VCaP (cell line): ENCODE results near the gene U2SURP.
"Not testable (repeated sequence)": the region's sequence is repeated elsewhere in the genome, so short reads cannot be mapped to it uniquely, and the experiment has no call there.

ENCODE experiments used
- H3K27ac ChIP-seq: fragments of 450-650 bp; 2 replicates; pipeline ENCODE4 v1.5.1; 2017
- TF ChIP-seq, protein P1 (sequence below): fragments of 450-650 bp; conservative IDR thresholded peaks from 2 replicates; pipeline ENCODE4 v1.5.1; 2017; ENCODE audit warnings: mild to moderate bottlenecking, moderate library complexity

Gene U2SURP

DNA sequence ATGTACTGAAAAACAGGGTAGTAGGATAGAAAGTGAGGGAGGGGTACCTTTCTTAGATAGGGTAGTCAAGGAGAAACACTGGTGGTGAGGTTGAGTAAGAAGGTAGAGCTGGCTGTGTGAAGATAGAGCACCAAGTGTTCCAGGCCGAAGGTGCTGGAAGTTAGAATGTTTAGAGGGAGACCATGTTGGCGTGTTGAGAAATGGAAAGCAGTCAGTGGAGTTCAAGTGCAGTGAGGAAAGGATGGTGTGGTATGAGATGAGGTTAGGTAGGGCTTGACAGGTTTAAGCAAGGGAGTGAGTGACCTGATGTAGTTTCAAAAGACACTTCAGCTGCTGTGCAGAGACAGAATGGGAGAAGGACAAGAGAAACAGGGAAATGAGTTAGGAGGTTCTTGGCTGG is 64.0 kb downstream of the U2SURP start:
- TF ChIP-seq, protein P1, sequence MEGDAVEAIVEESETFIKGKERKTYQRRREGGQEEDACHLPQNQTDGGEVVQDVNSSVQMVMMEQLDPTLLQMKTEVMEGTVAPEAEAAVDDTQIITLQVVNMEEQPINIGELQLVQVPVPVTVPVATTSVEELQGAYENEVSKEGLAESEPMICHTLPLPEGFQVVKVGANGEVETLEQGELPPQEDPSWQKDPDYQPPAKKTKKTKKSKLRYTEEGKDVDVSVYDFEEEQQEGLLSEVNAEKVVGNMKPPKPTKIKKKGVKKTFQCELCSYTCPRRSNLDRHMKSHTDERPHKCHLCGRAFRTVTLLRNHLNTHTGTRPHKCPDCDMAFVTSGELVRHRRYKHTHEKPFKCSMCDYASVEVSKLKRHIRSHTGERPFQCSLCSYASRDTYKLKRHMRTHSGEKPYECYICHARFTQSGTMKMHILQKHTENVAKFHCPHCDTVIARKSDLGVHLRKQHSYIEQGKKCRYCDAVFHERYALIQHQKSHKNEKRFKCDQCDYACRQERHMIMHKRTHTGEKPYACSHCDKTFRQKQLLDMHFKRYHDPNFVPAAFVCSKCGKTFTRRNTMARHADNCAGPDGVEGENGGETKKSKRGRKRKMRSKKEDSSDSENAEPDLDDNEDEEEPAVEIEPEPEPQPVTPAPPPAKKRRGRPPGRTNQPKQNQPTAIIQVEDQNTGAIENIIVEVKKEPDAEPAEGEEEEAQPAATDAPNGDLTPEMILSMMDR: no peak
- no peak overlapping the region for H3K27ac ChIP-seq

DNA sequence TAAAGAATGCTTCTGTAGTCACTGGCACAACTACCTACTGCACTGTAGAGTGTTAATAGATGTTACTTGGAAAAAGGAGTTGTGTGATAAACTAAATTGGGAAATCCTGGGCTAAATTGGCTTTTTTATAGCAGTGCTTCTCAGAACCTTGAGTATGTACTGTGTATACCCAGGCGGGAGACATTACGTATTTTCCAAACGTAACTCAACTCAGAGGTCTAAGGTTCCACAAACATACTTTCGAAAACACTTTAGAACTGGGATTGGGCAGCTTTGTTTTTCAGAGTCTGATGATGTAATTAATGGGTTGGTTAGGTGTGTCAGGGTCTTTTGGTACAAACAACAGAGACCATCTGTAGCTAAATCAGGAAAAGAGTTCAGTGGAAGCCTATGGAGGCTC is 64.7 kb downstream of the U2SURP start:
- no peak overlapping the region for H3K27ac ChIP-seq
- TF ChIP-seq, protein P1: no peak

DNA sequence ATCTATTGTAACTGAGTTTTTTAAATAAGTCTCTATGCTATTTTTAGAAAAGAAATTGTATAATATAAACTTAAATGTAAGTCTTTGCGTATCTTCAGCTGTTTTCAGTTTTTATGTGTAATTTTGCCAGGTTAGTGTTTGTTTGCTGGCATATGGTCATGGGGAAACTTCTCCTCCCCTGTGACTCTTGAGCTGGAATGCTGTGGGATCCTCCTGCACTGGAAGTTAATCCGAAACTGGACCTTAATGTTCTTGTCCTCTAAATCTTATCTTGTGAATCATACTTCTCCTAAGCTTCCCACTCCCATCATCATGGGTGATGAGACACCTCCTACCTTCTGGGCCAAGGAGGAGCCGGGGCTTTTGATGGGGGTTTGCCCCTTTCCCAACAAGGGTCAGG is 65.8 kb downstream of the U2SURP start:
- TF ChIP-seq, protein P1: no peak
- H3K27ac ChIP-seq: no peak overlapping the region

DNA sequence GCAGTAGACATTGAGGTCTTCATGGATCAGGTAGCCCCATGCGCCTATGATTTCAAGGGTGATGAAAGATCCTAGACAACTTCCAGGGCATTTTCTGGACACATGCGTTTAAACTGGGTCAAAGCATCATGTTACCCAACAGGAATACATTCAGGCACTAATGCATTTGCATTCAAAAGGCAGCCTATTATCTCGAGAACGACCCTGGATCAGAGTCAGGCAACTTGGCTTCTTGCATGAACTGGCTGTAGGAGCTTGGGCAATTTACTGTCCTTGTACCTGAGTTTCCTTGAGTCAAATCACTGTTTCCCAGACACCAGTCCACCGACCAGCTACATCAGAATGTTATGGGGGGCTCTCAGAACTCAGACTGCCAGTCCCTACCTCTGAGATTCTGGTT is 66.7 kb downstream of the U2SURP start:
- H3K27ac ChIP-seq: no peak overlapping the region
- TF ChIP-seq, protein P1: no peak

- TF ChIP-seq, protein P1: no peak
- H3K27ac ChIP-seq: no peak overlapping the region
Observed at GRCh38 chr3:143070977-143071551, 69.7 kb downstream of the U2SURP start.

DNA sequence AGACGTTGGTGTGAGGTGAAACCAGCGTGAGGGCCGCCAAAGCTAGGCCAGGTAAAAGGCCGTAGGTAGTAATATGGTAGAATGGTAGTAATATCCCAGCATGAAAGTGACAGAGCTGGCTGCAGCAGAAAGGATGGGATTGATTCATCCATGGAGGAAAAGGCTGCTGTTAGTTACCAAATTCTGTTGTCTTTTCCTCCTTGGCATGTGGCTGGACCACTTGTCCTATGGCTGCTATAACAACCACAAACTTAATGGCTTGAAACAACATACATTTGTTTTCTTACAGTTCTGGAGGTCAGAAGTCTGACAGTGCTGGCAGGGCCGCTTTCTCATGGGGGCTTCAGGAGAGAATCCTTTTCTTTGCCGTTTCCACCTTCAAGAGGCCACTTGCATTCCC is 70.4 kb downstream of the U2SURP start:
- H3K27ac ChIP-seq: no peak overlapping the region
- TF ChIP-seq, protein P1: no peak

GRCh38 chr3:143072298-143073020 is 71.1 kb downstream of the U2SURP start:
- H3K27ac ChIP-seq: not testable (repeated sequence)

DNA sequence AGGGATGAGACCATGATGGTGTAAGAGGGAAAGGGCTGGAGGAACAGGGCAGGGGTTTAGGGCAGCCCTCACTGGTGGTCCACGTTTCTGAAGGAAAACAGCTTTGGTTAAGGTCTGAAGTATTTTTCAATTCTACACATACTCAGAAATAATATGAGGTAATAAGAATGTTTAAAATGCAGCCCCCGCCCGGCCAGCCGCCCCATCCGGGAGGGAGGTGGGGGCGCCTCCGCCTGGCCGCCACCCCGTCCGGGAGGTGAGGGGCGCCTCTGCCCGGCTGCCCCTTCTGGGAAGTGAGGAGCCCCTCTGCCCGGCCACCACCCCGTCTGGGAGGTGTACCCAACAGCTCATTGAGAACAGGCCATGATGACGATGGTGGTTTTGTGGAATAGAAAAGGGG is 72.2 kb downstream of the U2SURP start:
- H3K27ac ChIP-seq: not testable (repeated sequence)

- not testable (repeated sequence) for H3K27ac ChIP-seq
Observed at GRCh38 chr3:143073983-143074382, 72.6 kb downstream of the U2SURP start.
